Ishikawa (cell line): ENCODE results near the gene FIGN.

Experiments used
- CEBPB ChIP-seq: IDR thresholded peaks from 2 replicates; pipeline ENCODE4 v1.6.1; 2012
- CREB1 ChIP-seq: IDR thresholded peaks from 2 replicates; pipeline ENCODE4 v1.6.1; 2012; ENCODE audit warnings: low read depth
- EGR1 ChIP-seq: IDR thresholded peaks from 2 replicates; pipeline ENCODE4 v1.6.1; 2012
- EP300 ChIP-seq: IDR thresholded peaks from 2 replicates; pipeline ENCODE4 v1.6.1; 2012; ENCODE audit warnings: borderline replicate concordance
- MAX ChIP-seq: IDR thresholded peaks from 2 replicates; pipeline ENCODE4 v1.6.1; 2012
- RAD21 ChIP-seq: IDR thresholded peaks from 2 replicates; pipeline ENCODE4 v1.6.1; 2012; ENCODE audit warnings: low read depth
- REST ChIP-seq: IDR thresholded peaks from 2 replicates; pipeline ENCODE4 v1.6.1; 2012; ENCODE audit warnings: low read depth, mild to moderate bottlenecking
- TAF1 ChIP-seq: IDR thresholded peaks from 2 replicates; pipeline ENCODE4 v1.6.1; 2012; ENCODE audit warnings: low read depth, mild to moderate bottlenecking
- TCF12 ChIP-seq: IDR thresholded peaks from 2 replicates; pipeline ENCODE4 v1.6.1; 2012; ENCODE audit warnings: low read depth
- TEAD4 ChIP-seq: IDR thresholded peaks from 2 replicates; pipeline ENCODE4 v1.6.1; 2012
- USF1 ChIP-seq: IDR thresholded peaks from 2 replicates; pipeline ENCODE4 v1.6.1; 2012
- YY1 ChIP-seq: IDR thresholded peaks from 2 replicates; pipeline ENCODE4 v1.6.1; 2012; ENCODE audit warnings: low read depth
- ZBTB7A ChIP-seq: IDR thresholded peaks from 2 replicates; pipeline ENCODE4 v1.6.1; 2012; ENCODE audit warnings: low read depth

GRCh38 chr2:163719331-163719730, 16.5 kb downstream of the FIGN start:
- TF ChIP-seq MAX (no peak), TAF1 (no peak), REST (no peak), YY1 (no peak), ZBTB7A (no peak), EGR1 (no peak), USF1 (no peak), CEBPB (no peak), CREB1 (no peak), TCF12 (no peak), EP300 (no peak), RAD21 (no peak), TEAD4 (no peak)
